Breast epithelium (tissue), 3 donors: ENCODE measurements around the gene GRM4.

ENCODE experiments used
- CTCF ChIP-seq, 3 donors: fragments of 450-650 bp; IDR thresholded peaks; one replicate each; pipeline ENCODE4 v1.5.1; 2016 to 2017; ENCODE audit warnings: antibody characterized with exemption in 3 of 3, mild to moderate bottlenecking in 3 of 3, moderate library complexity in 3 of 3
- POLR2AphosphoS5 ChIP-seq, 3 donors: sonication (generic); formaldehyde crosslinking; IDR thresholded peaks; one replicate each; pipeline ENCODE4 v1.6.1; 2017; ENCODE audit warnings: antibody characterized with exemption in 3 of 3

DNA sequence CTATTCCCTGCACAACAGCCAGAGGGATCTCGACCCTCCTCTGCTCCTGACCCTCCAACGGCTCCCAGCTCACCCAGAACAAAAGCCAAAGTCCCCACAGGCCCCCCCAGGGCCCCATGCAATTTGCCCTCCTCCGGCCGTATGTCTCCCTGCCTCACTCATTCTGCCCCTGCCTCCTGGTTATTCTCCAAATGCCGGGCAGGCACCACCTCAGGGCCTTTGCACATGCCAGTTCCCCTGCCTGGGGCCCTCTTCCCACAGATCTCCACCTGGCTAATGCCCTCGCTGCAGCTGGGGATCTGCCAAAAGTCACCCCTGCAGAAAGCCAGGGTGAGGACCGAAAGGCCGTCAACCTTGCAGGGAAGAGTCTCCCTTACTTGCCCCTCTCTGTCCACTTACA is 66.0 kb downstream of the GRM4 start:
- no peak for TF ChIP-seq CTCF (IDR thresholded peaks at IDR 0.05)
- no peak for TF ChIP-seq POLR2AphosphoS5 (IDR thresholded peaks at IDR 0.05)
